Bronchial epithelial cell (primary cell): ENCODE measurements around the gene TARBP2. TPM values are rescaled to one million over a fixed set of nuclear protein-coding genes. Genes with fewer than 3 reads are reported as not detected.
A peak's percentile ranks its signal among the peaks of the same experiment; 100 is the strongest.

Source experiments
- DNase-seq: peaks from one replicate; pipeline ENCODE4 v3.0.0-alpha.2; 2010; ENCODE audit warnings: low read depth
- FAIRE-seq: peaks from 2 replicates; lab custom pipeline; 2011; peaks lifted over from hg19 to GRCh38; lab: Jason Lieb, UNC
- H3K27me3 ChIP-seq: 2 replicates; pipeline ENCODE4 v1.5.1; 2011; ENCODE audit warnings: low read length; ENCODE audit not compliant: control insufficient read depth, insufficient read depth
- H3K36me3 ChIP-seq: 2 replicates; pipeline ENCODE4 v1.5.1; 2011; ENCODE audit warnings: low read length; ENCODE audit not compliant: control insufficient read depth, insufficient read depth
- H3K4me3 ChIP-seq: 2 replicates; pipeline ENCODE4 v1.5.1; 2011; ENCODE audit warnings: mild to moderate bottlenecking, low read depth, low read length, control low read depth
- CTCF ChIP-seq: IDR thresholded peaks from 2 replicates; pipeline ENCODE4 v1.5.1; 2011; ENCODE audit warnings: mild to moderate bottlenecking, moderate library complexity, low read length, control low read depth, inconsistent platforms; ENCODE audit not compliant: insufficient read depth, severe bottlenecking
- total RNA-seq: library from RNA; depleted of rRNA; stranded (reverse); fragments of >200 nt; gene quantifications from 2 replicates; pipeline ENCODE4 v1.2.1, GENCODE V29; 2014

Gene TARBP2
- total RNA-seq, 1 donor from 2014 or later, result 27.6 TPM

GRCh38 chr12:53505555-53506449 lies 4.7 kb downstream of the TARBP2 start:
- TF ChIP-seq CTCF, result no peak
- FAIRE-seq (no peak), DNase-seq (no peak)
- peaks cover 14% of the 10 kb centered on the region for H3K36me3 ChIP-seq
- H3K4me3 ChIP-seq, result no peak overlapping the region
- H3K27me3 ChIP-seq, result no peaks in the 10 kb centered on the region

GRCh38 chr12:53506450-53506785 lies 5.3 kb downstream of the TARBP2 start:
- FAIRE-seq, result no peak
- no peaks in the 10 kb centered on the region for H3K27me3 ChIP-seq
- no peak overlapping the region for H3K4me3 ChIP-seq
- H3K36me3 ChIP-seq, result peaks cover 14% of the 10 kb centered on the region
- no peak for DNase-seq
- TF ChIP-seq CTCF, result no peak

- H3K27me3 ChIP-seq, result no peaks in the 10 kb centered on the region
- DNase-seq (no peak), FAIRE-seq (no peak)
- H3K4me3 ChIP-seq, result no peak within 1 kb of the TSS
- H3K36me3 ChIP-seq, result peaks cover 14% of the 10 kb centered on the region
- no peak for TF ChIP-seq CTCF
Observed at GRCh38 chr12:53506881-53507602, 6.0 kb downstream of the TARBP2 start, which contains the start of gene NPFF. NPFF (minus strand) TSS chr12:53507484; CDS start chr12:53507474, 10 bp downstream.

GRCh38 chr12:53507603-53507885 lies 6.5 kb downstream of the TARBP2 start:
- Histone ChIP-seq H3K27me3 (no peaks in the 10 kb centered on the region), H3K36me3 (peaks cover 14% of the 10 kb centered on the region), H3K4me3 (no peak overlapping the region)
- no peak for TF ChIP-seq CTCF
- DNase-seq, result no peak
- no peak for FAIRE-seq

- no peak overlapping the region for H3K4me3 ChIP-seq
- DNase-seq, result peak; percentile 72
- H3K27me3 ChIP-seq, result no peaks in the 10 kb centered on the region
- FAIRE-seq, result no peak
- TF ChIP-seq CTCF, result peak; percentile 90
- H3K36me3 ChIP-seq, result peaks cover 15% of the 10 kb centered on the region
Observed at GRCh38 chr12:53508534-53509170, 7.6 kb downstream of the TARBP2 start.
